NCI-H69 (cell line): ENCODE data around the gene RICTOR.
"Not testable (repeated sequence)": the region's sequence is repeated elsewhere in the genome, so short reads cannot be mapped to it uniquely, and the experiment has no call there.

Experiments
- DNase-seq: peaks from one replicate; lab custom pipeline; 2025; lab: John Stamatoyannopoulos, UW

Gene RICTOR

GRCh38 chr5:39014561-39014960, 59.6 kb downstream of the RICTOR start:
- no peak for DNase-seq

- DNase-seq, result no peak
Observed at GRCh38 chr5:39013938-39014337, 60.3 kb downstream of the RICTOR start.

- DNase-seq, result not testable (repeated sequence)
Observed at GRCh38 chr5:39010958-39011357, 63.2 kb downstream of the RICTOR start.

DNA sequence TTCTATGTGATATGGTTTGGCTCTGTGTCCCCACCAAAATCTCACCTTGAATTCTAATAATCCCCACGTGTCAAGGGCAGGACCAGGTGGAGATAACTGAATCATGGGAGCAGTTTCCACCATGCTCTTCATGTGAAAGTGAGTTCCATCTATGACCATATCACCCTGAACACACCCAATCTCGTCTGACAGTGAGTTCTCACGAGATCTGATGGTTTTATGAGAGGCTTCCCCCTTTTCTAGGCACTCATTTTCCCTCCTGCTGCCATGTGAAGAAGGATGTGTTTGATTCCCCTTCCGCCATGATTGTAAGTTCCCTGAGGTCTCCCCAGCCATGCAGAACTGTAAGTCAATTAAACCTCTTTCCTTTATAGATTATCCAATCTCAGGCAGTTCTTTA, 64.2 kb downstream of the RICTOR start:
- DNase-seq, result no peak

GRCh38 chr5:39009280-39009679, 64.9 kb downstream of the RICTOR start:
- DNase-seq, result no peak

- DNase-seq, result no peak
Observed at GRCh38 chr5:39006650-39007049, 67.5 kb downstream of the RICTOR start.

GRCh38 chr5:39005566-39006232, 68.5 kb downstream of the RICTOR start:
- no peak for DNase-seq

GRCh38 chr5:39001683-39002082, 72.5 kb downstream of the RICTOR start:
- no peak for DNase-seq

DNA sequence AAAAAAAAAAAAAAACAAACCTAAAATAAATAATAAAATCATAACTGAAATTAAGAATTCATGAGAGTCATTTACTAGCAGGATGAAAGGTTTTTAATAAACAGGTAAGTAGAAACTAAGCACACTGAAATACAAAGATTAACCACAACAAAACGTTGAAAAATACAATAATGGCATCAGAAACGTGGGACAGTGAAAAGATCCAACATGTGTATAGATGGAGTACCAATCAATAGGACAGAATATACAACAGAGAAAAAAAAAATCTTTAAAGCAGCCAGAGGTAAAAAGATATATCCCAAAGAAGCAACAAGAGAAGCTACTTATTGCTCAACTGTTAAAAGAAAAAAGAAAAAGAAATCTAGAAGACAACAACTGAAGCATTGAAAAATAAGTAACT, 75.2 kb downstream of the RICTOR start:
- DNase-seq, result no peak

DNA sequence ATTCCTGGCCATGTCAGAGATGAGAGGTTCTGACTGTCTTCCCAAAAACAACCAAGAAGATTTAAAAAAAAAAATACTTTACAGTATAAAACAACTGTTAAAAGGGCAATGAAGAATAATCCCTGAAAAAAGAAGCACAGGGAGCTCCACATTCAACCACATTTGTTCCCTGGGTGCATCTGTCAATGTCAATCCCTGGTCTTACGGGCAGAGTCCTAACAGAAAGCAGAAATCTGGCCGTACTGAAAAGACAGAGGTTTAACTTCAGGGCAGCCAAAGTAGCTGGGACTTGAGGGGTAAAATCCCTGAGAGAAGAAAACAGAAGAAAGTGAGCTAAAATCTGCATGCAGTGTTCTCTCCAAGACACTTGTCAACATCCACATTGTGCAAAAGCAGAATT, 76.6 kb downstream of the RICTOR start:
- DNase-seq, result no peak

- DNase-seq, result no peak
Observed at GRCh38 chr5:38996123-38996522, 78.1 kb downstream of the RICTOR start.

- DNase-seq, result no peak
Observed at GRCh38 chr5:38994324-38994927, 79.8 kb downstream of the RICTOR start.

DNA sequence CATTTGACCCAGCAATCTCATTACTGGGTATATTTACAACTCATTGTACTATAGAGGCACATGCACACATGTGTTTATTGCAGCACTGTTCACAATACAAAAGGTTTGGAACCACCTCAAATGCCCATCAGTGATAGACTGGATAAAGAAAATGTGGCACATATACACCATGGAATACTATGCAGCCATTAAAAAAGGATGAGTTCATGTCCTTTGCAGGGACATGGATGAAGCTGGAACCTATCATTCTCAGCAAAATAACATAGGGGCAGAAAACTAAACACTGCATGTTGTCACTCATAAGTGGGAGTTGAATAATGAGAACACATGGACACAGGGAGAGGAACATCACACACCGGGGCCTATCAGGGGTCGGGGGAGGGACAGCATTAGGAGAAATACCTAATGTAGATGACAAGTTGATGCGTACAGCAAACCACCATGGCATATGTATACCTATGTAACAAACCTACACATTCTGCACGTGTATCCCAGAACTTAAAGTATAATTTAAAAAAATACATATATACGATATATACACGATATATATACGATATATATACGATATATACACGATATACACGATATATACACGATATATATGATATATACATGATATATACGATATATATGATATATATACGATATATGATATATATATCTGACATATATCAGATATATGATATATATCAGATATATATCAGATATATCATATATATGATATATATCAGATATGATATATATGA, 84.1 kb downstream of the RICTOR start:
- DNase-seq, result not testable (repeated sequence)

GRCh38 chr5:38985909-38986452, 88.2 kb downstream of the RICTOR start:
- no peak for DNase-seq

GRCh38 chr5:38979535-38979934, 94.7 kb downstream of the RICTOR start:
- DNase-seq, result no peak

DNA sequence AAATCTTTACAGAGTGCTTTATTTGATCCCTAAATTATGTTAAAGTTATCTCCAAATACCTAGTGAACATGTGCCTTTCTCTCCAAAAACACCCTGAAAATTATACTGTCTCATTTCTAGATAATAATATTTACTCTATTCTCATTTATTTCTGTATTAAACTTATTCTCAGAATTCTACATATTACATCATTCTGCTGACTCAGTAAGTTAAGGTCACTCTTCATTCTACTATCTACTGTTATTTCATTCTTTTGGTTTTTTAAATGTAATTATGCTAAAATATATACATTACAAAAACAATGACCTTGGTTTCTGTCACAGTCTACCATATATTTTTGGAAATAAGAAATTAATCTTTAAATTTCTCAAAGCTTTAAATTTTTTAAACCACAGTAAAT, 96.2 kb downstream of the RICTOR start:
- no peak for DNase-seq

- no peak for DNase-seq
Observed at GRCh38 chr5:38968665-38969064, 105.5 kb downstream of the RICTOR start.

DNA sequence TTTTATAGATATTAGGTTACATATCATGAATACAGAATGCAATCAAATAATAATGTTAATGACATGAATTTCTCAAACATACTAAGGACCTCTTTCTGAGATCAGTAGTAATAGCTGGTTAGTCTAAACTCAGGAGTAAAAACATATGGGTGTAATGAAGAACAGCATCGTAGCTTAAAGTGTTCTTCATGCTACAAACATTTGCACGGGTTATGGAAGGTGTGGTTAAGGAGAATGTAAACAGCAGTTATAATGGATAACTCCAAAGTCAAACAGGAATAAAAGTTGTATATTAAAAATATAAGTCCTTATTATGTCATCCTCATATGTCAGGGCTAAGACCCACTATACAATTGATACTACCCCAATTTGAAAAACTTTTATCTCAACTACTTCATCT, 112.5 kb downstream of the RICTOR start:
- no peak for DNase-seq

DNA sequence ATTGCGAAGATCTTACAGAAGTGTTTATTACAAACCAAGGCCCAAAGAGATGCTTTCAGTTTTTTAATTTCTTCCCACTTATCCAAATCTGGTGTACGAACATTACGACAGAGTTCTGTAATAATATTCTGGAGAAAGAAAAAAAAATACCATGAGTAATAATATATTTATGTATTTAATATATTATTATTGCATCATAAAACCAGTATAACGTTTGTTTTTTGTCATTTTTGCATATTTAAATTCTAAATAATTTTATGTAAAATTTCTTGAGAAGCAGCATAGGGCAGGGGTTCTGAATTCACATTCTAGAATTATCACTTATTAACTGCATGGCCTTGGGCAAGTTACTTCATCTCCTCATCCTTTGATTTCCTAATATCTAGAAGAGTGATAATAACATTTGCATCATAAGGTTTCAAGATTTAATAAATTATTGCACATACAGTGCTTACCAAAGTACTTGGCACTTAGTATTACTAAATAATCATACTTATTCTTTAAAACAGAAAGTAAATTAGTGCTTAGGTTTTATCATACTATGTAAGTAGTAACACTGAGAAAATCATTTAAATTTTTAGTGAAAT, 120.7 kb downstream of the RICTOR start:
- DNase-seq, result no peak

DNA sequence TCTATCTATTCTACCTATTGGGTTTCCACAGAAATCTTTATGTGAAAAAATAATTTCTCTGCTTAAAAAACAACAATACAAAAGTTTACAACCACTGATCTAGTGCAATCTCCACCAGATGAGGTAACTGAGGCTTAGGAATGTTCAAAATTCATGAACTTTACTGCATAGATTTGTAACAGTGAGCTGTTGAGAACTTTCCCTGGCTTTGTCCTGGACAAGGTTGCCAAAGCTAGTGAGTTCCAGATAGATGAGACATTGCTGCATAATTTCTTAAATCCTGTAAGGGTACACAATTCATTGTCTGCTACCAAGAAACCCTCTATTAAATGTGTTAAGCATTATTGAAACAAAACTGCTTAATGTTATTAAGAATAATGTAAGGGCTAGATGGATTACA, 125.7 kb downstream of the RICTOR start:
- no peak for DNase-seq

GRCh38 chr5:38944282-38944681, 129.9 kb downstream of the RICTOR start:
- no peak for DNase-seq

DNA sequence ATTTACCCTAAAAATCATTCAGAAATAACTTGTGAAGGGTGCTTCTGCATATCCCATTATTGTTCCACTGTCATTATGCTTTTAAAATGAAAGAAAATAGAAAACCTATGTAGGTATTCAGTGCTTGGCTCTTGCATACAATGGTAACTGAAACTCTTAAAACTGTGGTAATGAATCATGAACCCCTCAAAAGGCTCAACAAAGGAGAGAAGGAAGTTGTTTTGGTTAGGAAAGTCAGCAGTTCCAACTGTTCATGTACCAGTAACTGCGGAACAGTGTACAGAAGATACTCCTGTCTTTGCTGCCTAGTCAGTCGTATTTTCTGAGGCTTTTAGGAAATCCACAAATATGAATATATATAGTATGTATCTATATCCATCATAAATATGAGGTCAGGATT, 132.3 kb downstream of the RICTOR start:
- DNase-seq, result no peak
